Prostate gland (tissue), 2 donors: ENCODE measurements around the gene MPPED2. TPM values are rescaled to one million over a fixed set of nuclear protein-coding genes. Genes with fewer than 3 reads are reported as not detected.
"Not testable (repeated sequence)": the region's sequence is repeated elsewhere in the genome, so short reads cannot be mapped to it uniquely, and the experiment has no call there.

Experiments used
- DNase-seq: peaks from one replicate; pipeline ENCODE4 v3.0.0-alpha.2; 2019; ENCODE audit warnings: low spot score
- H3K27ac ChIP-seq, 2 donors: fragments of 200-600 bp; sonication (generic); 2 replicates each; pipeline ENCODE4 v1.5.1; 2017 to 2019
- H3K27me3 ChIP-seq: fragments of 200-600 bp; sonication (generic); replicated peaks from 2 replicates; pipeline ENCODE4 v1.5.1; 2019; ENCODE audit not compliant: insufficient read depth
- H3K36me3 ChIP-seq, 2 donors: fragments of 200-600 bp; sonication (generic); 1 replicate in 1 of 2; 2 replicates in 1 of 2; pipeline versions ENCODE4 v1.5.1 to v1.8.1; 2017 to 2019
- H3K4me1 ChIP-seq: fragments of 200-600 bp; sonication (generic); replicated peaks from 2 replicates; pipeline ENCODE4 v1.5.1; 2019
- H3K4me3 ChIP-seq, 2 donors: fragments of 200-600 bp; sonication (generic); 2 replicates each; pipeline ENCODE4 v1.5.1; 2017 to 2019
- H3K9me3 ChIP-seq: fragments of 200-600 bp; sonication (generic); 2 replicates; pipeline ENCODE4 v1.5.1; 2017
- CTCF ChIP-seq, 4 experiments: fragments of 200-600 bp in 2 of 4; fragments of 450-650 bp in 2 of 4; sonication (generic) in 2 of 4; IDR thresholded peaks; 1 replicate in 3 of 4; 2 replicates in 1 of 4; pipeline ENCODE4 v1.5.1; 2016 to 2019; ENCODE audit warnings: antibody characterized with exemption in 4 of 4, mild to moderate bottlenecking in 2 of 4, moderate library complexity in 2 of 4
- POLR2A ChIP-seq: fragments of 450-650 bp; IDR thresholded peaks from one replicate; pipeline ENCODE4 v1.6.1; 2016; ENCODE audit warnings: antibody characterized with exemption, mild to moderate bottlenecking
- POLR2AphosphoS5 ChIP-seq: sonication (generic); formaldehyde crosslinking; IDR thresholded peaks from one replicate; pipeline ENCODE4 v1.6.1; 2017; ENCODE audit warnings: antibody characterized with exemption
- WGBS: methylation state at CpG from one replicate; pipeline ENCODE4 v1.1.5; 2018; 5-methylcytosine and 5-hydroxymethylcytosine counted together
- intact Hi-C: fragments of 100-400 bp; cut with DNase I; formaldehyde crosslinking; loops from one replicate; pipeline ENCODE4 v1.14.2; 2022
- total RNA-seq, 2 donors: library from RNA; depleted of rRNA; stranded (reverse); fragments of >200 nt; gene quantifications; one replicate each; pipeline ENCODE4 v1.1.0, GENCODE V29; 2016

MPPED2 gene
- total RNA-seq, 2 donors from 2014 or later, result 28.4 to 34.9 TPM

- Histone ChIP-seq H3K4me3 (no peak overlapping the region), H3K36me3 (no peaks in the 10 kb centered on the region), H3K27me3 (no peaks in the 10 kb centered on the region), H3K4me1 (no peaks in the 10 kb centered on the region), H3K27ac (no peak overlapping the region), H3K9me3 (no peaks in the 10 kb centered on the region)
- no peak for DNase-seq
- 50% methylated on average over 7 of the region's 7 CpGs for WGBS
- intact Hi-C loops, result no loop called here
- TF ChIP-seq POLR2A, result no peak
- no peak for TF ChIP-seq POLR2AphosphoS5
- no peak for TF ChIP-seq CTCF (IDR thresholded peaks at IDR 0.05)
Measured at GRCh38 chr11:30560206-30561106, 25.7 kb downstream of the MPPED2 start.

DNA sequence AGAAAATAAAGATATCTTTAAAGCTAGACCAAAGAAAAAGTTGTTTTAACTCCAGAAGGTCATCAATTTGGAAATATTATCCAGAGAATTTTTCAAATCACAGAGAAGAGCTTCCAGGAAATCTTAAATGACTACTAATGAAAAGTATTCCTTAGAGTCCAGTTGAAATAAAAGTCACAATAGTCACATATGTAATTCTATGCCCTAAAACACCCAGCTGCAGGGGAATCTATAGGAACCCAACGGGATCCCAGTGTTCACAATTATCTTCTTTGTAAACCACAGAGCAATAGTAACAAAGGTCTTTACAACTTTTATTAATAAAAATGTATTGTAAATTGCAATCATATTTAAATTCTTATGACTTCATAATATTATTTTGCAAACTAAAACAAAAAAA is 27.1 kb downstream of the MPPED2 start:
- intact Hi-C loops, result no loop called here
- H3K4me1 ChIP-seq, result peaks cover 2% of the 10 kb centered on the region
- H3K36me3 ChIP-seq, result no peaks in the 10 kb centered on the region
- no peak overlapping the region for H3K4me3 ChIP-seq
- 97% methylated on average over 1 of the region's 1 CpG for WGBS
- TF ChIP-seq POLR2AphosphoS5 (no peak), POLR2A (no peak), CTCF (IDR thresholded peaks at IDR 0.05) (no peak)
- no peaks in the 10 kb centered on the region for H3K9me3 ChIP-seq
- H3K27ac ChIP-seq, result no peak overlapping the region
- H3K27me3 ChIP-seq, result no peaks in the 10 kb centered on the region
- DNase-seq, result no peak

GRCh38 chr11:30554587-30554986 is 31.6 kb downstream of the MPPED2 start:
- intact Hi-C loops, H3K36me3 ChIP-seq, H3K9me3 ChIP-seq, H3K27me3 ChIP-seq, DNase-seq, H3K4me3 ChIP-seq, H3K4me1 ChIP-seq: not testable (repeated sequence)
- WGBS, result 92% methylated on average over 6 of the region's 6 CpGs
- peak overlapping the region in 1 of 2 donors; percentile 49 for H3K27ac ChIP-seq

DNA sequence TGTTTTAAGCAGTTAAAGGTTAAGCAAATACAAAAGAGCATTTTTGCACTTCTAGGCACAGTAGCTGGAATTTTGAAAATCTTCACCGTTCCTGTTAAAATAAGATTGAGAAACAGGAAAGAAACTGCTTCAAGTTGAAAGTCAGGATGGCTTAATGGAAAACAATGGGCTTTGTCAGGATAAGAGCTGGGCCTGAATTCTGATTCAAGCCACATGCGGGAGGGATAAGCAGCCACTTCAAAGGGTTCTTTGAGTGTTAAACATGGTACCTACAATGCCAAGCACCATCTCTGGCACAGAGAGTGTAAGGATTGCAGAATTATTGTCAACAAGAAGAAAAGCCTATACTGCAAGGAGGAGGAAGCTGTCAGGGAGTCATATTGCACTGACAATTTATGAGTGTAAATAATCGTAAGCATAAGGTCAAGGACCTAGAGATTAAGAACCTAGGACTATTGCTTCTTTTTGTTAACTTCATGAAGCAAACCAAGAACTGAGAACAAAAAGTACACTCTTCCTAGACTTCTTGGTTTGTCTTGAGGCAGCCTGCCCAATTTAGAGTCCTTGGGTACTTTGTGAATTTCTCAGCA is 32.5 kb downstream of the MPPED2 start:
- Histone ChIP-seq H3K4me1 (peaks cover 11% of the 10 kb centered on the region), H3K4me3 (no peak overlapping the region), H3K36me3 (no peaks in the 10 kb centered on the region), H3K27me3 (no peaks in the 10 kb centered on the region), H3K9me3 (no peaks in the 10 kb centered on the region), H3K27ac (peak overlapping the region; percentile 49 to 62)
- DNase-seq, result no peak
- 34% methylated on average over 3 of the region's 3 CpGs for WGBS
- intact Hi-C loops, result no loop called here
- TF ChIP-seq POLR2AphosphoS5 (peak; percentile 9), CTCF (IDR thresholded peaks at IDR 0.05) (no peak)

- DNase-seq, result no peak
- Histone ChIP-seq H3K27me3 (no peaks in the 10 kb centered on the region), H3K27ac (peak overlapping the region in 1 of 2 donors; percentile 28), H3K36me3 (no peaks in the 10 kb centered on the region), H3K9me3 (no peaks in the 10 kb centered on the region), H3K4me3 (no peak overlapping the region), H3K4me1 (peaks cover 14% of the 10 kb centered on the region)
- TF ChIP-seq POLR2AphosphoS5, result no peak
- TF ChIP-seq CTCF (IDR thresholded peaks at IDR 0.05), result no peak
- no peak for TF ChIP-seq POLR2A
- intact Hi-C loops, result no loop called here
- 89% methylated on average over 5 of the region's 5 CpGs for WGBS
Measured at GRCh38 chr11:30552839-30553238, 33.3 kb downstream of the MPPED2 start.
